ENCODE measurements around the gene RENBP. TPM values are rescaled to one million over a fixed set of nuclear protein-coding genes. Genes with fewer than 3 reads are reported as not detected.

The RENBP gene
- total RNA-seq, 4 donors from 2014 or later = 1.8 to 2.6 (median 2.0) TPM

DNA sequence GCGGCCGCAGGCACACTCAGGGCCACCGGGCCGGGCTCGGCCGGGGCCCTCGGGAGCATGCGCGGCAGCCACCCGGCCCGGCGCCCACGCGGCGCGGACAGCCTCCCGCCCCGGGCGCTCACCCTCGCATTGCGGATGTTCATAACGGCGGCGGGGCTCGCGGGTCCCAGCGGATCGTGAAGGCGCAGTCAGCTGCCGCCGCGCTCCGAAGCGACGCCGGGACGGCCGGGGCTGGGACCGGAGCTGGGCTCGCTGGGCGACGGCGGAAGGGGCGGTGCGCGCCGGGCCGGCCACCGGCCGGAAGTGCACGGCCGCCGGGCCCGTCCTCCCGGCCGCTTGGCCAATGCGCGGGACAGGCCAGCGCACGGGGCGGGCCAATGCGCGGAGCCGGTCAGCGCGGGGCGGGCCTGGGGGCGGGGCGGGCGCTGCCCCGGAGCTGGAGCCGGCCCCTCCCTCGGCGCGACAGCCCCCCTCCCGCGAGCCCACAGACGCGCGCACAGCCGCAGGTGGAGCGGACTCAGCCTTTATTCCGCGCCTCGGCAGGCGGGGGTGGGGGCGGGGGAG is 9.6 kb downstream of the RENBP start, which contains the start of gene NAA10:
NAA10 (minus strand) TSS at position 276 of the 564 bp plus-strand sequence; CDS start at position 143, 133 bp downstream.
- ATAC-seq = peak; percentile 93 to 94
- intact Hi-C loops (cut with DNase I; ENCODE audit: low total_unique reads) (no loop called here), in situ Hi-C loops (cut with MboI; ENCODE audit: low sequenced_read_pairs in 4 of 4) (loop anchor here in 1 of 4 donors (25.0 kb wide), 1 partner anchor 148 kb away; the partner anchor contains the start of genes IDH3G, SRPK3 and SSR4)
- DNase-seq = peak; percentile 35 to 68
- H3K27me3 ChIP-seq = no peaks in the 10 kb centered on the region
- no peaks in the 10 kb centered on the region for H3K9me3 ChIP-seq
- H3K27ac ChIP-seq = peak within 1 kb of the TSS; percentile 70 to 80 (median 78)
- peak within 1 kb of the TSS; percentile 59 to 74 (median 64) for H3K4me3 ChIP-seq
- peaks cover 0 to 13% of the 10 kb centered on the region in 2 donors for H3K4me1 ChIP-seq
- TF ChIP-seq, protein P1, sequence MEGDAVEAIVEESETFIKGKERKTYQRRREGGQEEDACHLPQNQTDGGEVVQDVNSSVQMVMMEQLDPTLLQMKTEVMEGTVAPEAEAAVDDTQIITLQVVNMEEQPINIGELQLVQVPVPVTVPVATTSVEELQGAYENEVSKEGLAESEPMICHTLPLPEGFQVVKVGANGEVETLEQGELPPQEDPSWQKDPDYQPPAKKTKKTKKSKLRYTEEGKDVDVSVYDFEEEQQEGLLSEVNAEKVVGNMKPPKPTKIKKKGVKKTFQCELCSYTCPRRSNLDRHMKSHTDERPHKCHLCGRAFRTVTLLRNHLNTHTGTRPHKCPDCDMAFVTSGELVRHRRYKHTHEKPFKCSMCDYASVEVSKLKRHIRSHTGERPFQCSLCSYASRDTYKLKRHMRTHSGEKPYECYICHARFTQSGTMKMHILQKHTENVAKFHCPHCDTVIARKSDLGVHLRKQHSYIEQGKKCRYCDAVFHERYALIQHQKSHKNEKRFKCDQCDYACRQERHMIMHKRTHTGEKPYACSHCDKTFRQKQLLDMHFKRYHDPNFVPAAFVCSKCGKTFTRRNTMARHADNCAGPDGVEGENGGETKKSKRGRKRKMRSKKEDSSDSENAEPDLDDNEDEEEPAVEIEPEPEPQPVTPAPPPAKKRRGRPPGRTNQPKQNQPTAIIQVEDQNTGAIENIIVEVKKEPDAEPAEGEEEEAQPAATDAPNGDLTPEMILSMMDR (IDR thresholded peaks at IDR 0.05 in 4 of 5, conservative IDR thresholded peaks at IDR 0.05 in 1 of 5) = no peak
- peak; percentile 52 to 76 for TF ChIP-seq POLR2A (IDR thresholded peaks at IDR 0.05)
- H3K36me3 ChIP-seq = peaks cover 0 to 25% of the 10 kb centered on the region in 2 donors

DNA sequence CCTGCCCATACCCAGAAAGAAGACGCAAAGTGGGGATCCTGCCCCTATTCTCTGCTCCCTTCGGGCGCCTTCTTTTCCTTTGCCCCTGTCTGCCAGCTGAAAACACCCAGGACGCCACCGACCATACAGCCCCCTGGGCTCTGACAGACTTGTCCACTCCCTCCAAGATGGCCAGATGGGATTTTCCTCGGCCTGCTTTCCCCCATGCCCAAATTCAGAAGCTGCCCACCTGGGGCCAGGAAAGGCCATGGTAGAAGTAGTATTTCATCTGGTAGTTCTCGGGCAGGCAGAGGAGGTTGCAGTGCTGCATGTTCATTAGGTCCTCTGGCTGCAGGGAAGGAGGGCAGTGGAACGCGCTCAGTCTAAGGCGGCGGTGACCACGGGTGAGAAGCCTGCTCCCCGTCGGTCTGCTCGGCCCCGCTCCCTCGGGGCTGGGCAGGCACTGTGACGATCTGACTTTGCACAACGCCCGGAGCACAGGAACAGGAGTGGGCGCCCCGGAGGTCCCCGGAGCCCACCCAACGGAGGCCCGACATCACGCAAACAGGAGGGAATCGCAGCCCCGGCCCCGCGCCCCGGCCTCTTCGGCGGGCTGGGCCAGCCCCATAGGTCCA is 10.2 kb downstream of the RENBP start:
- H3K4me1 ChIP-seq = peaks cover under 1 to 13% of the 10 kb centered on the region in 2 donors
- H3K27ac ChIP-seq = peak overlapping the region; percentile 70 to 80 (median 76)
- H3K9me3 ChIP-seq = no peaks in the 10 kb centered on the region
- TF ChIP-seq, protein P1 (IDR thresholded peaks at IDR 0.05 in 4 of 5, conservative IDR thresholded peaks at IDR 0.05 in 1 of 5) = no peak
- no peak for TF ChIP-seq POLR2A (IDR thresholded peaks at IDR 0.05)
- no peak for DNase-seq
- H3K27me3 ChIP-seq = no peaks in the 10 kb centered on the region
- peak in 1 of 2 donors; percentile 16 for ATAC-seq
- in situ Hi-C loops (cut with MboI; ENCODE audit: low sequenced_read_pairs in 4 of 4) (loop anchor here in 1 of 4 donors (25.0 kb wide), 1 partner anchor 147 kb away; the partner anchor contains the start of genes IDH3G, SRPK3 and SSR4), intact Hi-C loops (cut with DNase I; ENCODE audit: low total_unique reads) (no loop called here)
- H3K36me3 ChIP-seq = peaks cover 0 to 25% of the 10 kb centered on the region in 2 donors
- H3K4me3 ChIP-seq = peak overlapping the region; percentile 59 to 74 (median 64)

DNA sequence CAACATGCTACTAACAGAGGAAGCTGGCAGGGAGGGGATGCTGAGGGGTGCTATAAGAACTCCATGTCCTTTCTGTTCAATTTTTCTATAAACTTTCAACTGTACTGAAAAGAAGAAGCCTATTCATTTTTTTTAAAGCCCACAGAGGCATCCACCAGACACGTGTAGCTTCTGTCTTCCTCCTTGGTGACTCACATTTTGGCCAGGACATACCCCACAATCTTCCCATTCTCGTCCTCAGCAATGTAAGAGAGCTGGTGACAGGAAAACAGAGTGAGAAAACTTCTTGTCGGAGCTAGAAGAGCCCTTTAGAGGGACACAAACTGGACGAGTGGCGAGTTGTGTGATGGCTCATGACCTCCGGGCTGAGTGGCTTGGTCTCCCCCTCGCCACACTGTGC is 10.7 kb downstream of the RENBP start:
- Histone ChIP-seq H3K36me3 (peaks cover 0 to 25% of the 10 kb centered on the region in 2 donors), H3K4me1 (peaks cover 5 to 16% of the 10 kb centered on the region in 2 donors), H3K27me3 (no peaks in the 10 kb centered on the region), H3K9me3 (no peaks in the 10 kb centered on the region), H3K4me3 (peak overlapping the region; percentile 59 to 74 (median 64)), H3K27ac (peak overlapping the region; percentile 70 to 80 (median 76))
- ATAC-seq (no peak), DNase-seq (no peak)
- in situ Hi-C loops (cut with MboI; ENCODE audit: low sequenced_read_pairs in 4 of 4) = loop anchor here in 1 of 4 donors (25.0 kb wide), 1 partner anchor 146 kb away; the partner anchor contains the start of genes IDH3G, SRPK3 and SSR4
- intact Hi-C loops (cut with DNase I; ENCODE audit: low total_unique reads) = no loop called here
- TF ChIP-seq POLR2A (IDR thresholded peaks at IDR 0.05) = no peak
- TF ChIP-seq, protein P1 (IDR thresholded peaks at IDR 0.05 in 4 of 5, conservative IDR thresholded peaks at IDR 0.05 in 1 of 5) = no peak

DNA sequence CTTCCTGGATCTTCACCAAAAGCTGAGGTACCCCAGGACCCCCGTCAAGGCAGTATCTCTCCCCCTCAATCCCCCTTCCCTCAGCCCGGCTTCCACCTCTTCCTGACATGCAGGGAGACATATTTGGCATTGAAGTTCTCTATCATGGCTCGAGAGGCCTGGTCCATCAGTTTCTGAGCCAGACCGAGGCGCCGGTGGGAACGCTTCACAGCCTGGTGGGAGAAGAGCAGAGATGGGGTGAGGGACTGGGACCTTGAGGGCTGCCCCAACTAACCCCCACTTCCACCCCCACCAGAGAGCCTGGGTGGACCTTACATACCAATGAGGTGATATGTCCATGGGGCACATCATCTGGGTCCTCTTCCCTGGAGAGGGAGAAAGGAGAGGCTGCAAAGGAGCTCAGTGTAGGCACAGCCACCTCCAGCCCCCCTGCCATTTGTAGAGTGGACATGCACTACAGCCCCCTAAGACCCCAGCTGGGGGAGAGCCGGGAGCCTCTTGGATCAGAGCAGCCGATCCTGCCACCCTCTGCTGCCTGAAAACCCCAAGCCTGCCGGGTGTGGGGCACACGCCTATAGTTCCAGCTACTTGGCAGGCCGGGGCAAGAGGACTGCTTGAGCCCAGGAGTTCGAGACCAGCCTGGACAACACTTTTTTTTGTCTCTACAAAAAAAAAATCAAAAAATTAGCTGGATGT is 12.1 kb downstream of the RENBP start:
- ATAC-seq = no peak
- intact Hi-C loops (cut with DNase I; ENCODE audit: low total_unique reads) = no loop called here
- no peak for TF ChIP-seq POLR2A (IDR thresholded peaks at IDR 0.05)
- TF ChIP-seq, protein P1 (IDR thresholded peaks at IDR 0.05 in 4 of 5, conservative IDR thresholded peaks at IDR 0.05 in 1 of 5) = no peak

More for the DNA sequence above, 12.1 kb downstream of the RENBP start:
- Histone ChIP-seq H3K4me3 (no peak overlapping the region), H3K27ac (no peak overlapping the region), H3K4me1 (peaks cover 6 to 19% of the 10 kb centered on the region in 2 donors), H3K27me3 (no peaks in the 10 kb centered on the region), H3K9me3 (no peaks in the 10 kb centered on the region), H3K36me3 (peaks cover 0 to 25% of the 10 kb centered on the region in 2 donors)
- in situ Hi-C loops (cut with MboI; ENCODE audit: low sequenced_read_pairs in 4 of 4) = loop anchor here in 1 of 4 donors (25.0 kb wide), 1 partner anchor 145 kb away; the partner anchor contains the start of genes IDH3G, SRPK3 and SSR4
- no peak for DNase-seq
